ENCODE results near the gene MDK.

Gene MDK

DNA sequence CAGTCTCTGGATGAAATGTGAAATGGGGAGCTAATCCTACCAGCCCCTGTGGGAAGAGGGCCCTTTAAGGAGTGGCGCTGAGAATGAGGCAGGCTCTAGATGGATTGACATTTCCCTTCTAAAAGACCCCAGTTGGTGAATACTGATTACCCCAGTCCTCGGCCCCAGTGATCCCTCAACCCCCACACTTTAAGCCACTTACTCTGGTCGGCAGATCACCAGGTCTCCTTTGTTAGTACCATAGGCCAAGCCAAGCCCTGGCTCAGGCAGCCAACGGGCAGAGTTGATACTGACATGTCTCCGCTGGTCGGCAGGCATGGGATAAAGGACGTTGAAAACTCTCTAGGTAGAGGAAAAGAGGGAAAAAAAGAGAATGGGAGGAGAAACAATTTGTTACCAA is 36.2 kb downstream of the MDK start:
- peaks cover 8% of the 10 kb centered on the region for H3K4me1 ChIP-seq (ENCODE audit: insufficient read depth, low read length)
- H3K36me3 ChIP-seq (ENCODE audit: insufficient read depth, low read length): peaks cover 47% of the 10 kb centered on the region

DNA sequence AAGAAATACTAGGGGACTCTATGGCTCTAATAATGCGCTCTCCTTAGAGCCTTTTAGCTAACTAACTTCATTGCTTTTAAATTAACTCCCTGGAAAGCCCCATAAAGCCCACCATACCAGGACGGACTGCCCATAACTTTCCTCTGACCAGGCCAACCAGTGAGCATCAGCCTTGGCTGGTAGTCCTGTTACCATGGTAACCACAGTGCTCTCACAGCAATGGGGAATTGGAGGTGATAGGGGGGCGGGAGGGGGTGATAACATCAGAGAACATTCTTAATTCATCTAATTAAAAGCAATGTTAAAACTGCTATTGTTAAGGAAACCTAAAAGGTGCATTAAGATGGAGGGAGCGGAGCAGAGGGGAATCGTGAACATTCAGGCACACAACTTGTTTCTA is 37.3 kb downstream of the MDK start:
- no peaks in the 10 kb centered on the region for H3K27me3 ChIP-seq (ENCODE audit: insufficient read depth, low read length)
- peaks cover 8% of the 10 kb centered on the region for H3K4me1 ChIP-seq (ENCODE audit: insufficient read depth, low read length)
- no peak overlapping the region for H3K4me3 ChIP-seq (ENCODE audit: low read length)
- no peaks in the 10 kb centered on the region for H3K9me3 ChIP-seq (ENCODE audit: low read length)
- H2AFZ ChIP-seq (ENCODE audit: low read depth, low read length): no peak overlapping the region
- peaks cover 46% of the 10 kb centered on the region for H3K36me3 ChIP-seq (ENCODE audit: insufficient read depth, low read length)

More for the DNA sequence above, 36.2 kb downstream of the MDK start:
- Histone ChIP-seq H3K4me3 (ENCODE audit: low read length) (no peak overlapping the region), H3K27me3 (ENCODE audit: insufficient read depth, low read length) (no peaks in the 10 kb centered on the region), H2AFZ (ENCODE audit: low read depth, low read length) (no peak overlapping the region), H3K9me3 (ENCODE audit: low read length) (no peaks in the 10 kb centered on the region)

DNA sequence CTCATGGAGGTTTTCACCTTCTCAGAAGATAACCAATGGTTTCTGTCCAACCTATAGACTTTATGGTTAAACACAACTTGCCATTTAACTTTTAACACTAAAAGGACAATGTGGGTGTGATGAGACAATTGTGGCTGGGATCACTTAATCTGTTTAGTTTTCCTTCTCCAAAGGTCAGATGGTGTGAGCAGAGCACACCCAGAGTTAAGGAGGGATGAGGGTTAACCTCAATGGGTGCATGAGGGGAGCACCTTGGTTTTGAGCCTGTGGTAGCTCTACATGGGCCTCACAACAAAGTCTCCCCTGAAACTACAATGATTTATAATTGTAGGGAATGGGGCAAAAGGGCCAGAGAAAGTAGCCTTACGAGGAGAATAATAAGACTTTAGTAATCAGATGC is 39.0 kb downstream of the MDK start:
- Histone ChIP-seq H3K36me3 (ENCODE audit: insufficient read depth, low read length) (peaks cover 29% of the 10 kb centered on the region), H3K27me3 (ENCODE audit: insufficient read depth, low read length) (no peaks in the 10 kb centered on the region), H2AFZ (ENCODE audit: low read depth, low read length) (no peak overlapping the region), H3K4me1 (ENCODE audit: insufficient read depth, low read length) (peaks cover 8% of the 10 kb centered on the region), H3K9me3 (ENCODE audit: low read length) (no peaks in the 10 kb centered on the region), H3K4me3 (ENCODE audit: low read length) (no peak overlapping the region)

DNA sequence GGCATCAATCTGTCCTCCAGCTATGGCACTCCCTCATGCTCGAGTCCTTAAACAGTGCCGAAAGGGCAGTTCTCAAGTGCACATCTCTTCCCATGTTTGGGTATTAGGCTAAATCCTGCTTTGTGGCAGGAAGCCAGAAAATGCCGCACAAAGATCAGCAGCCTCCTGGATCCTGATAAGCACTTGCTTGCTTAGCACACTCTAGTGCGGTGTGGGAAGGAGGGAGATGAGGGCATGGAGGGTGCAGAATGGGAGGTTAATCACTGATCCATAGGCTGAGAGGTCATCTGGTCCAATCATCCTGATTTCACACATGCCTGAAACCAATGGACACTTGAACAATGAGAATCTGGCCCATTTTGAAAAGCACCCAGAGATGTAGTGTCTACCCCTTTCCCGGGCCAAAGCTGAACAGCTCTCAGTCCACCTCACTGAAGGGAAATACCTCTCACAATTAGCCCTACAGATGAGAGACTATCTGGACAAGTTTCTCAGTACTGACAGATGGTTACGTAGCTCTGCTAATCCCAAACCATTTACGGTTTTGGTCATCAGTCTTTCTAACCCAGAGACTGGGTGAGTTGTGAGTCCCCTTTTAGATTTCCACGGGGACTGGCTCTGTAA is 39.9 kb downstream of the MDK start:
- Histone ChIP-seq H3K36me3 (ENCODE audit: insufficient read depth, low read length) (peaks cover 20% of the 10 kb centered on the region), H3K9me3 (ENCODE audit: low read length) (no peaks in the 10 kb centered on the region), H3K4me3 (ENCODE audit: low read length) (no peak overlapping the region), H3K4me1 (ENCODE audit: insufficient read depth, low read length) (peaks cover 8% of the 10 kb centered on the region), H3K27me3 (ENCODE audit: insufficient read depth, low read length) (no peaks in the 10 kb centered on the region), H2AFZ (ENCODE audit: low read depth, low read length) (no peak overlapping the region)

DNA sequence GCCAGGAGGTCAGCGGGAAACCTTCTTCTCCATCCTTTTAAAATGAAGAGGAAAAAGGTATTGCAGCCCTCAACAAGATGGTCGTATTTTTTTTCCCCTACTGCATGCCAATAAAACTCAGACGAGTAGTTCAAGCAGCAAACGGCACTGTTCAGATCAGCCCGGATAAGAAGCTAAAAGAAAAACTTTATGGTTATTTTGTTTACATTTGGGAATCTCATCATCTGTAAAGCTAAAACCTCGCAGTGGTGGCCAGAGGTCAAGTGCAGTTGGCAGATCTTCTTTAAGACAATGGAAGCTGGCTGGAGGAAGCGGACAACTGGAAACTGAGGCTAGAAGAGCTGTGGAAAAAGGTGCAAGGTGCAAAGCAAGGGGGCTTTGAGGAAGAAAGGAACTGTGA is 41.1 kb downstream of the MDK start:
- peaks cover 9% of the 10 kb centered on the region for H3K36me3 ChIP-seq (ENCODE audit: insufficient read depth, low read length)
- no peaks in the 10 kb centered on the region for H3K9me3 ChIP-seq (ENCODE audit: low read length)
- no peaks in the 10 kb centered on the region for H3K27me3 ChIP-seq (ENCODE audit: insufficient read depth, low read length)
- peaks cover 8% of the 10 kb centered on the region for H3K4me1 ChIP-seq (ENCODE audit: insufficient read depth, low read length)
- no peak overlapping the region for H2AFZ ChIP-seq (ENCODE audit: low read depth, low read length)
- no peak overlapping the region for H3K4me3 ChIP-seq (ENCODE audit: low read length)

GRCh38 chr11:46426233-46426991 is 44.9 kb downstream of the MDK start:
- Histone ChIP-seq H3K9me3 (ENCODE audit: low read length) (no peaks in the 10 kb centered on the region), H2AFZ (ENCODE audit: low read depth, low read length) (no peak overlapping the region), H3K4me3 (ENCODE audit: low read length) (no peak overlapping the region), H3K27me3 (ENCODE audit: insufficient read depth, low read length) (no peaks in the 10 kb centered on the region), H3K36me3 (ENCODE audit: insufficient read depth, low read length) (peaks cover 17% of the 10 kb centered on the region), H3K4me1 (ENCODE audit: insufficient read depth, low read length) (no peaks in the 10 kb centered on the region)

- Histone ChIP-seq H2AFZ (ENCODE audit: low read depth, low read length) (no peak overlapping the region), H3K4me1 (ENCODE audit: insufficient read depth, low read length) (no peaks in the 10 kb centered on the region), H3K27me3 (ENCODE audit: insufficient read depth, low read length) (no peaks in the 10 kb centered on the region), H3K9me3 (ENCODE audit: low read length) (no peaks in the 10 kb centered on the region), H3K4me3 (ENCODE audit: low read length) (no peak overlapping the region), H3K36me3 (ENCODE audit: insufficient read depth, low read length) (peaks cover 25% of the 10 kb centered on the region)
These were observed 45.9 kb downstream of the MDK start for GRCh38 chr11:46427364-46427763.

- no peak overlapping the region for H3K4me3 ChIP-seq (ENCODE audit: low read length)
- H3K36me3 ChIP-seq (ENCODE audit: insufficient read depth, low read length): peaks cover 39% of the 10 kb centered on the region
- H3K27me3 ChIP-seq (ENCODE audit: insufficient read depth, low read length): no peaks in the 10 kb centered on the region
These were observed 48.2 kb downstream of the MDK start for GRCh38 chr11:46429717-46430116.

DNA sequence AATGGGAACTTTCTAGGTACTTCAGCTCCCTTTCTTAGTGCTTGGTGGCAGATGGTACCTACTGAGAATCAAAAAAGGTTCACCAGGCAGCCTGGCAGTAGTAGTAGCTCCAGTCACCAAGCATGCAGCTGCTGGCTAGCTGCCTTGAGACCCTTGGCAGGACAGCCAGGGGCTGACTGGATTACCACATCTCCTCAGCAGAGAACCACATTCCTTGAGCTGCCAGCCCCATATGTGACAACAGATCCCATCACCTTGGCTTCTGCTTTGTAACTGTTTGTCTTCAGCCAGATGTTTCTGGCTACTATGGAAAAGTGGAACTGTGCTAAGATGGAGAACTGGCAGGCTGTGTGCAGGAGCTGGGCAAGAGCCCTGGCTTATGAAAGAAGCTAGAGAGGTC is 49.7 kb downstream of the MDK start:
- H3K9me3 ChIP-seq (ENCODE audit: low read length): no peaks in the 10 kb centered on the region
- H3K4me1 ChIP-seq (ENCODE audit: insufficient read depth, low read length): no peaks in the 10 kb centered on the region
- H3K4me3 ChIP-seq (ENCODE audit: low read length): no peak overlapping the region
- H2AFZ ChIP-seq (ENCODE audit: low read depth, low read length): no peak overlapping the region
- H3K27me3 ChIP-seq (ENCODE audit: insufficient read depth, low read length): no peaks in the 10 kb centered on the region
- H3K36me3 ChIP-seq (ENCODE audit: insufficient read depth, low read length): peaks cover 44% of the 10 kb centered on the region

More at GRCh38 chr11:46429717-46430116, 48.2 kb downstream of the MDK start:
- no peak overlapping the region for H2AFZ ChIP-seq (ENCODE audit: low read depth, low read length)
- H3K9me3 ChIP-seq (ENCODE audit: low read length): no peaks in the 10 kb centered on the region
- H3K4me1 ChIP-seq (ENCODE audit: insufficient read depth, low read length): no peaks in the 10 kb centered on the region
